Sigmoid colon (tissue), 4 donors: ENCODE results near the gene TNNC1.

Source experiments
- CTCF ChIP-seq, 4 experiments: fragments of 450-650 bp in 3 of 4; fragments of 200-600 bp in 1 of 4; IDR thresholded peaks; one replicate each; pipeline ENCODE4 v1.5.1; 2016 to 2019; ENCODE audit warnings: antibody characterized with exemption in 4 of 4, mild to moderate bottlenecking in 3 of 4, moderate library complexity in 2 of 4
- EP300 ChIP-seq, 4 donors: sonication (generic); formaldehyde crosslinking; IDR thresholded peaks; one replicate each; pipeline ENCODE4 v1.6.1; 2017; ENCODE audit warnings: antibody characterized with exemption in 4 of 4
- POLR2A ChIP-seq, 2 donors: fragments of 450-650 bp; IDR thresholded peaks; one replicate each; pipeline ENCODE4 v1.6.1; 2016; ENCODE audit warnings: antibody characterized with exemption in 2 of 2, mild to moderate bottlenecking in 2 of 2, moderate library complexity in 2 of 2
- POLR2AphosphoS5 ChIP-seq, 4 donors: sonication (generic); formaldehyde crosslinking; IDR thresholded peaks; one replicate each; pipeline ENCODE4 v1.6.1; 2017; ENCODE audit warnings: antibody characterized with exemption in 4 of 4

- TF ChIP-seq CTCF (IDR thresholded peaks at IDR 0.05) = no peak
- TF ChIP-seq POLR2A (IDR thresholded peaks at IDR 0.05) = no peak
- no peak for TF ChIP-seq POLR2AphosphoS5 (IDR thresholded peaks at IDR 0.05)
- no peak for TF ChIP-seq EP300 (IDR thresholded peaks at IDR 0.05)
Measured at GRCh38 chr3:52446042-52446441, 7.8 kb downstream of the TNNC1 start.
